HepG2 (cell line): ENCODE results near the gene MAML1. TPM values are rescaled to one million over a fixed set of nuclear protein-coding genes. Genes with fewer than 3 reads are reported as not detected.
A peak's percentile ranks its signal among the peaks of the same experiment; 100 is the strongest.

Experiments
- AGO1 ChIP-seq: fragments of 200-400 bp; formaldehyde crosslinking; IDR thresholded peaks from 2 replicates; pipeline ENCODE4 v1.6.1; 2017; ENCODE audit warnings: mild to moderate bottlenecking, low read depth, low read length, moderate library complexity; ENCODE audit not compliant: poor library complexity, severe bottlenecking
- BCL3 ChIP-seq: sonication (generic); formaldehyde crosslinking; IDR thresholded peaks from 2 replicates; pipeline ENCODE4 v1.5.1; 2020; ENCODE audit warnings: mild to moderate bottlenecking, missing genetic modification reagents, moderate library complexity
- CC2D1A ChIP-seq: sonication (generic); formaldehyde crosslinking; IDR thresholded peaks from 2 replicates; pipeline ENCODE4 v1.8.1; 2023; ENCODE audit warnings: mild to moderate bottlenecking, missing genetic modification reagents
- E2F5 ChIP-seq: sonication (generic); formaldehyde crosslinking; conservative IDR thresholded peaks from 2 replicates; pipeline ENCODE4 v1.4.0; 2020; ENCODE audit warnings: missing genetic modification reagents
- EP300 ChIP-seq, 3 experiments: sonication (generic) in 1 of 3; formaldehyde crosslinking in 1 of 3; IDR thresholded peaks; 2 replicates each; pipeline versions ENCODE4 v1.5.1 to v1.6.1; 2011 to 2020; ENCODE audit warnings: low read depth in 2 of 3, low read length in 2 of 3, borderline replicate concordance in 1 of 3, improper control_type of control experiment in 1 of 3, mild to moderate bottlenecking in 1 of 3, missing genetic modification reagents in 1 of 3, moderate library complexity in 1 of 3
- IRF2 ChIP-seq: IDR thresholded peaks from 2 replicates; pipeline ENCODE4 v1.6.1; 2018; ENCODE audit warnings: missing genetic modification reagents, missing compliant biosample characterization
- MYNN ChIP-seq: sonication (generic); formaldehyde crosslinking; IDR thresholded peaks from 2 replicates; pipeline ENCODE4 v1.4.0; 2020; ENCODE audit warnings: mild to moderate bottlenecking, low read depth, missing genetic modification reagents
- NRL ChIP-seq: sonication (generic); formaldehyde crosslinking; IDR thresholded peaks from 2 replicates; pipeline ENCODE4 v1.5.0; 2020; ENCODE audit warnings: missing genetic modification reagents, mild to moderate bottlenecking, moderate library complexity, borderline replicate concordance
- SETDB1 ChIP-seq: sonication (generic); formaldehyde crosslinking; IDR thresholded peaks from 2 replicates; pipeline ENCODE4 v1.5.1; 2020; ENCODE audit warnings: missing genetic modification reagents, mild to moderate bottlenecking, borderline replicate concordance
- SP2 ChIP-seq: sonication (generic); formaldehyde crosslinking; IDR thresholded peaks from 2 replicates; pipeline ENCODE4 v1.5.1; 2020; ENCODE audit warnings: mild to moderate bottlenecking, missing genetic modification reagents
- ZBTB1 ChIP-seq: sonication (generic); formaldehyde crosslinking; IDR thresholded peaks from 2 replicates; pipeline ENCODE4 v1.4.0; 2020; ENCODE audit warnings: missing genetic modification reagents, borderline replicate concordance
- ZBTB37 ChIP-seq: sonication (generic); formaldehyde crosslinking; IDR thresholded peaks from 2 replicates; pipeline ENCODE4 v1.4.0; 2020; ENCODE audit warnings: mild to moderate bottlenecking, missing genetic modification reagents
- ZNF121 ChIP-seq: sonication (generic); formaldehyde crosslinking; IDR thresholded peaks from 2 replicates; pipeline ENCODE4 v1.5.0; 2020; ENCODE audit warnings: mild to moderate bottlenecking, missing genetic modification reagents
- ZNF160 ChIP-seq: sonication (generic); formaldehyde crosslinking; IDR thresholded peaks from 2 replicates; pipeline ENCODE4 v1.8.0; 2022; ENCODE audit warnings: mild to moderate bottlenecking, inconsistent platforms, missing genetic modification reagents
- ZNF256 ChIP-seq: sonication (generic); formaldehyde crosslinking; conservative IDR thresholded peaks from 2 replicates; pipeline ENCODE4 v1.4.0; 2020; ENCODE audit warnings: missing genetic modification reagents
- ZNF44 ChIP-seq: sonication (generic); formaldehyde crosslinking; IDR thresholded peaks from 2 replicates; pipeline ENCODE4 v1.5.1; 2020; ENCODE audit warnings: mild to moderate bottlenecking, missing genetic modification reagents
- ZNF446 ChIP-seq: sonication (generic); formaldehyde crosslinking; IDR thresholded peaks from 2 replicates; pipeline ENCODE4 v1.5.0; 2020; ENCODE audit warnings: mild to moderate bottlenecking, missing genetic modification reagents
- ZNF549 ChIP-seq: sonication (generic); formaldehyde crosslinking; IDR thresholded peaks from 2 replicates; pipeline ENCODE4 v1.5.0; 2020; ENCODE audit warnings: missing genetic modification reagents
- polyA plus RNA-seq, 8 experiments: library from polyadenylated mRNA; depleted of rRNA in 3 of 8; stranded (reverse) in 7 of 8; unstranded in 1 of 8; fragments of >200 nt; fragmentation: Illumina TruSeq in 4 of 8; extraction: Trizol in 4 of 8; gene quantifications; 2 replicates each; pipeline versions ENCODE4 v1.2.1 to v1.2.3, GENCODE V29; 2011 to 2016; ENCODE audit warnings: low read depth in 4 of 8, missing spikeins in 1 of 8, mixed read lengths in 1 of 8; ENCODE audit not compliant: insufficient read depth in 1 of 8
- total RNA-seq, 5 experiments: library from RNA; depleted of rRNA; stranded (reverse); fragments of >200 nt; fragmentation: Illumina TruSeq; extraction: Trizol; gene quantifications; 2 replicates each; pipeline ENCODE4 v1.2.3, GENCODE V29; 2016; ENCODE audit warnings: low read depth in 1 of 5
- TF ChIP-seq, protein P1 (sequence below): IDR thresholded peaks from 2 replicates; pipeline ENCODE4 v1.6.1; 2012; ENCODE audit warnings: low read length, improper control_type of control experiment
- TF ChIP-seq, protein P2 (sequence below): sonication (generic); formaldehyde crosslinking; IDR thresholded peaks from 2 replicates; pipeline ENCODE4 v1.5.0; 2020; ENCODE audit warnings: missing genetic modification reagents

The MAML1 gene
- total and polyA plus RNA-seq, 2 of the 13 experiments (the other 11 are each of a cell fraction or from before 2014, with no cell fraction given), result 10.0 to 10.8 TPM

- TF ChIP-seq NRL (CRISPR knock-in tag), result 0 out of 2 replicates have a peak, but pooled peaks have one; percentile 16
- TF ChIP-seq ZNF121, result 0 out of 2 replicates have a peak, but pooled peaks have one; percentile 38
- TF ChIP-seq IRF2 (CRISPR knock-in tag), result peak; percentile 28; the same call in 1 of the 2 replicates
- no peak; the same call in 1 of the 2 replicates for TF ChIP-seq E2F5 (CRISPR knock-in tag)
- TF ChIP-seq, protein P1, sequence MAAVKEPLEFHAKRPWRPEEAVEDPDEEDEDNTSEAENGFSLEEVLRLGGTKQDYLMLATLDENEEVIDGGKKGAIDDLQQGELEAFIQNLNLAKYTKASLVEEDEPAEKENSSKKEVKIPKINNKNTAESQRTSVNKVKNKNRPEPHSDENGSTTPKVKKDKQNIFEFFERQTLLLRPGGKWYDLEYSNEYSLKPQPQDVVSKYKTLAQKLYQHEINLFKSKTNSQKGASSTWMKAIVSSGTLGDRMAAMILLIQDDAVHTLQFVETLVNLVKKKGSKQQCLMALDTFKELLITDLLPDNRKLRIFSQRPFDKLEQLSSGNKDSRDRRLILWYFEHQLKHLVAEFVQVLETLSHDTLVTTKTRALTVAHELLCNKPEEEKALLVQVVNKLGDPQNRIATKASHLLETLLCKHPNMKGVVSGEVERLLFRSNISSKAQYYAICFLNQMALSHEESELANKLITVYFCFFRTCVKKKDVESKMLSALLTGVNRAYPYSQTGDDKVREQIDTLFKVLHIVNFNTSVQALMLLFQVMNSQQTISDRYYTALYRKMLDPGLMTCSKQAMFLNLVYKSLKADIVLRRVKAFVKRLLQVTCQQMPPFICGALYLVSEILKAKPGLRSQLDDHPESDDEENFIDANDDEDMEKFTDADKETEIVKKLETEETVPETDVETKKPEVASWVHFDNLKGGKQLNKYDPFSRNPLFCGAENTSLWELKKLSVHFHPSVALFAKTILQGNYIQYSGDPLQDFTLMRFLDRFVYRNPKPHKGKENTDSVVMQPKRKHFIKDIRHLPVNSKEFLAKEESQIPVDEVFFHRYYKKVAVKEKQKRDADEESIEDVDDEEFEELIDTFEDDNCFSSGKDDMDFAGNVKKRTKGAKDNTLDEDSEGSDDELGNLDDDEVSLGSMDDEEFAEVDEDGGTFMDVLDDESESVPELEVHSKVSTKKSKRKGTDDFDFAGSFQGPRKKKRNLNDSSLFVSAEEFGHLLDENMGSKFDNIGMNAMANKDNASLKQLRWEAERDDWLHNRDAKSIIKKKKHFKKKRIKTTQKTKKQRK, result no peak
- TF ChIP-seq ZNF44 (CRISPR knock-in tag), result no peak
- no peak for TF ChIP-seq SETDB1
- peak; percentile 20 for TF ChIP-seq BCL3
- TF ChIP-seq EP300 (IDR thresholded peaks at IDR 0.05; ENCODE audit: low read depth in 2 of 2, low read length in 2 of 2), result no peak; a peak in 2 of 4 replicates
- 0 out of 2 replicates have a peak, but pooled peaks have one; percentile 22 for TF ChIP-seq EP300 (CRISPR knock-in tag; IDR thresholded peaks at IDR 0.05; ENCODE audit: borderline replicate concordance)
- TF ChIP-seq CC2D1A (CRISPR knock-in tag), result no peak
- no peak for TF ChIP-seq ZBTB1 (CRISPR knock-in tag)
- 0 out of 2 replicates have a peak, but pooled peaks have one; percentile 69 for TF ChIP-seq ZNF446
- TF ChIP-seq, protein P2, sequence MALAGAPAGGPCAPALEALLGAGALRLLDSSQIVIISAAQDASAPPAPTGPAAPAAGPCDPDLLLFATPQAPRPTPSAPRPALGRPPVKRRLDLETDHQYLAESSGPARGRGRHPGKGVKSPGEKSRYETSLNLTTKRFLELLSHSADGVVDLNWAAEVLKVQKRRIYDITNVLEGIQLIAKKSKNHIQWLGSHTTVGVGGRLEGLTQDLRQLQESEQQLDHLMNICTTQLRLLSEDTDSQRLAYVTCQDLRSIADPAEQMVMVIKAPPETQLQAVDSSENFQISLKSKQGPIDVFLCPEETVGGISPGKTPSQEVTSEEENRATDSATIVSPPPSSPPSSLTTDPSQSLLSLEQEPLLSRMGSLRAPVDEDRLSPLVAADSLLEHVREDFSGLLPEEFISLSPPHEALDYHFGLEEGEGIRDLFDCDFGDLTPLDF (CRISPR knock-in tag), result no peak
- TF ChIP-seq ZBTB37 (CRISPR knock-in tag), result 0 out of 2 replicates have a peak, but pooled peaks have one; percentile 34
- no peak for TF ChIP-seq ZNF256 (CRISPR knock-in tag)
- peak; percentile 14 for TF ChIP-seq AGO1
- no peak for TF ChIP-seq ZNF549
- no peak for TF ChIP-seq MYNN
- TF ChIP-seq ZNF160 (CRISPR knock-in tag), result peak; percentile 44; the same call in 1 of the 2 replicates
- peak; percentile 54 for TF ChIP-seq SP2 (CRISPR knock-in tag)
Measured at GRCh38 chr5:179820483-179821297, 88.1 kb downstream of the MAML1 start, which contains the start of gene SQSTM1 (continued).
